NB4 (cell line): ENCODE results near the gene KRT39.

ENCODE experiments used
- CTCF ChIP-seq: IDR thresholded peaks from one replicate; pipeline ENCODE4 v1.5.1; 2012; ENCODE audit warnings: low read depth, low read length
- POLR2A ChIP-seq: IDR thresholded peaks from 2 replicates; pipeline ENCODE4 v1.6.1; 2011; ENCODE audit warnings: mild to moderate bottlenecking; ENCODE audit not compliant: insufficient read length; ENCODE audit errors: extremely low read depth

DNA sequence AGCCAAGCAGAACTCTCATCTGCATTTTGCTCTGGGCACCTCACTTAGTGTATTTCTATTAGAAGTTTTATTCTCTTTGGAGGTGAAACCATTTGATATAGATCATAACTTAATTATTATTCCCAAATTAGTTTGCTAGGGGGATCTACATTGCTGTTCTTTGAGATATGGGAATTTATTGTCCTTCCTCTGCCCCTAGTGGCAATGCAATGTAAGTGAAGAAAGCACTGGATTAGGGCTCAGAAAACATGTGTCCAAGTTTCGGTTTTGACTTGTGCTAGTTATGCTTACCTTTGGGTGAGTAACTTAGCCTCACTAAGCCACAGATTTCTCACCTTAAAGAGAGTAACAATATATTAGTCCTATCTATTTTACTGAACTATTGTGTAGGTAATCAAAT is 2.9 kb downstream of the KRT39 start:
- TF ChIP-seq CTCF: peak; percentile 65
- TF ChIP-seq POLR2A: no peak
